Nephron (organoid): ENCODE results near the gene PIK3C2G.

Source experiments
- H3K27ac Mint-ChIP-seq, 3 experiments: 2 replicates each; pipeline ENCODE4 v1.8.0; 2020; ENCODE audit warnings: mixed read lengths in 3 of 3, mild to moderate bottlenecking in 2 of 3, moderate library complexity in 1 of 3
- H3K27me3 Mint-ChIP-seq: 2 replicates; pipeline ENCODE4 v1.8.0; 2021; ENCODE audit warnings: low read depth, mild to moderate bottlenecking, moderate library complexity, mixed read lengths
- H3K36me3 Mint-ChIP-seq: 2 replicates; pipeline ENCODE4 v1.8.0; 2020; ENCODE audit warnings: low read depth, mixed read lengths
- H3K4me1 Mint-ChIP-seq: 2 replicates; pipeline ENCODE4 v1.8.0; 2020; ENCODE audit warnings: mixed read lengths
- H3K4me3 Mint-ChIP-seq, 3 experiments: 2 replicates each; pipeline ENCODE4 v1.8.0; 2020; ENCODE audit warnings: mild to moderate bottlenecking in 3 of 3, mixed read lengths in 3 of 3, moderate library complexity in 2 of 3
- H3K9me3 Mint-ChIP-seq: 2 replicates; pipeline ENCODE4 v1.8.0; 2020; ENCODE audit warnings: mixed read lengths
- CTCF ChIP-seq, 3 experiments: fragments of 200-600 bp; sonication (generic); IDR thresholded peaks; one replicate each; pipeline ENCODE4 v1.5.0; 2021; ENCODE audit warnings: antibody characterized with exemption in 3 of 3; ENCODE audit not compliant: unreplicated experiment in 3 of 3

PIK3C2G gene

GRCh38 chr12:18586581-18586980 is 325.3 kb downstream of the PIK3C2G start:
- Mint-ChIP-seq H3K4me1 (no peaks in the 10 kb centered on the region), H3K27me3 (no peaks in the 10 kb centered on the region), H3K36me3 (peaks cover 22% of the 10 kb centered on the region), H3K27ac (no peak overlapping the region), H3K9me3 (peaks cover 56% of the 10 kb centered on the region), H3K4me3 (no peak overlapping the region)
- no peak for TF ChIP-seq CTCF (IDR thresholded peaks at IDR 0.05; ENCODE audit: unreplicated experiment in 3 of 3)

- H3K27ac Mint-ChIP-seq: no peak overlapping the region
- H3K9me3 Mint-ChIP-seq: peaks cover 43% of the 10 kb centered on the region
- H3K36me3 Mint-ChIP-seq: peaks cover 11% of the 10 kb centered on the region
- H3K4me3 Mint-ChIP-seq: no peak overlapping the region
- H3K4me1 Mint-ChIP-seq: no peaks in the 10 kb centered on the region
- no peaks in the 10 kb centered on the region for H3K27me3 Mint-ChIP-seq
- no peak for TF ChIP-seq CTCF (IDR thresholded peaks at IDR 0.05; ENCODE audit: unreplicated experiment in 3 of 3)
Observed at GRCh38 chr12:18589316-18589715, 328.0 kb downstream of the PIK3C2G start.

GRCh38 chr12:18591473-18591872 is 330.2 kb downstream of the PIK3C2G start:
- Mint-ChIP-seq H3K27ac (no peak overlapping the region), H3K9me3 (peaks cover 21% of the 10 kb centered on the region), H3K36me3 (no peaks in the 10 kb centered on the region), H3K4me1 (no peaks in the 10 kb centered on the region), H3K27me3 (no peaks in the 10 kb centered on the region), H3K4me3 (no peak overlapping the region)
- no peak for TF ChIP-seq CTCF (IDR thresholded peaks at IDR 0.05; ENCODE audit: unreplicated experiment in 3 of 3)

- Mint-ChIP-seq H3K36me3 (no peaks in the 10 kb centered on the region), H3K4me1 (no peaks in the 10 kb centered on the region), H3K27ac (peak overlapping the region in 2 of 3 experiments; percentile 22 to 79), H3K9me3 (no peaks in the 10 kb centered on the region), H3K27me3 (no peaks in the 10 kb centered on the region), H3K4me3 (no peak overlapping the region)
- TF ChIP-seq CTCF (IDR thresholded peaks at IDR 0.05; ENCODE audit: unreplicated experiment in 3 of 3): no peak
Observed at GRCh38 chr12:18595412-18595811, 334.1 kb downstream of the PIK3C2G start.

- Mint-ChIP-seq H3K4me3 (no peak overlapping the region), H3K27ac (no peak overlapping the region), H3K27me3 (no peaks in the 10 kb centered on the region), H3K36me3 (peaks cover 5% of the 10 kb centered on the region), H3K9me3 (peaks cover 22% of the 10 kb centered on the region), H3K4me1 (no peaks in the 10 kb centered on the region)
- no peak for TF ChIP-seq CTCF (IDR thresholded peaks at IDR 0.05; ENCODE audit: unreplicated experiment in 3 of 3)
Observed at GRCh38 chr12:18601962-18602361, 340.6 kb downstream of the PIK3C2G start.

- H3K4me3 Mint-ChIP-seq: no peak overlapping the region
- no peaks in the 10 kb centered on the region for H3K27me3 Mint-ChIP-seq
- no peaks in the 10 kb centered on the region for H3K4me1 Mint-ChIP-seq
- H3K36me3 Mint-ChIP-seq: no peaks in the 10 kb centered on the region
- no peak overlapping the region for H3K27ac Mint-ChIP-seq
- H3K9me3 Mint-ChIP-seq: no peaks in the 10 kb centered on the region
- no peak for TF ChIP-seq CTCF (IDR thresholded peaks at IDR 0.05; ENCODE audit: unreplicated experiment in 3 of 3)
Observed at GRCh38 chr12:18612971-18613370, 351.7 kb downstream of the PIK3C2G start.
